Tibial nerve (tissue), 4 donors: ENCODE measurements around the gene PPRC1. TPM values are rescaled to one million over a fixed set of nuclear protein-coding genes. Genes with fewer than 3 reads are reported as not detected.

Experiments
- DNase-seq, 2 donors: peaks; one replicate each; pipeline ENCODE4 v3.0.0-alpha.2; 2019; ENCODE audit warnings: low spot score in 2 of 2
- H3K27ac ChIP-seq, 4 donors: fragments of 200-600 bp; sonication (generic) in 3 of 4; one replicate each; pipeline ENCODE4 v1.5.1; 2017 to 2019; ENCODE audit warnings: mild to moderate bottlenecking in 1 of 4
- H3K27me3 ChIP-seq, 2 donors: fragments of 200-600 bp; sonication (generic) in 1 of 2; one replicate each; pipeline versions ENCODE4 v1.5.1 to v1.6.0; 2017 to 2019
- H3K36me3 ChIP-seq, 3 donors: fragments of 200-600 bp; sonication (generic); one replicate each; pipeline ENCODE4 v1.5.1; 2018 to 2019
- H3K4me1 ChIP-seq, 4 donors: fragments of 200-600 bp; sonication (generic) in 3 of 4; one replicate each; pipeline ENCODE4 v1.5.1; 2017 to 2019
- H3K4me3 ChIP-seq, 4 donors: fragments of 200-600 bp; sonication (generic) in 3 of 4; one replicate each; pipeline ENCODE4 v1.5.1; 2017 to 2019; ENCODE audit warnings: mild to moderate bottlenecking in 1 of 4, moderate library complexity in 1 of 4
- H3K9me3 ChIP-seq, 4 donors: fragments of 200-600 bp; sonication (generic) in 3 of 4; one replicate each; pipeline ENCODE4 v1.5.1; 2017 to 2019
- EP300 ChIP-seq, 2 donors: sonication (generic); formaldehyde crosslinking; IDR thresholded peaks; one replicate each; pipeline ENCODE4 v1.6.1; 2017; ENCODE audit warnings: antibody characterized with exemption in 2 of 2, mild to moderate bottlenecking in 1 of 2
- POLR2A ChIP-seq, 2 donors: fragments of 450-650 bp; IDR thresholded peaks; one replicate each; pipeline ENCODE4 v1.6.1; 2017; ENCODE audit warnings: antibody characterized with exemption in 2 of 2, mild to moderate bottlenecking in 2 of 2, moderate library complexity in 2 of 2
- WGBS, 2 donors: methylation state at CpG; one replicate each; pipeline ENCODE4 v1.1.5; 2018; 5-methylcytosine and 5-hydroxymethylcytosine counted together
- total RNA-seq, 4 donors: library from RNA; depleted of rRNA; stranded (reverse); fragments of >200 nt; gene quantifications; one replicate each; pipeline ENCODE4 v1.1.0, GENCODE V29; 2016
- TF ChIP-seq, protein P1 (sequence below), 5 experiments: fragments of 200-600 bp in 3 of 5; fragments of 450-650 bp in 2 of 5; sonication (generic) in 3 of 5; IDR thresholded peaks; one replicate each; pipeline ENCODE4 v1.5.1; 2016 to 2019; ENCODE audit warnings: antibody characterized with exemption in 5 of 5, mild to moderate bottlenecking in 3 of 5, moderate library complexity in 2 of 5

PPRC1 gene
- total RNA-seq, 4 donors from 2014 or later: 10.1 to 26.4 (median 18.7) TPM

DNA sequence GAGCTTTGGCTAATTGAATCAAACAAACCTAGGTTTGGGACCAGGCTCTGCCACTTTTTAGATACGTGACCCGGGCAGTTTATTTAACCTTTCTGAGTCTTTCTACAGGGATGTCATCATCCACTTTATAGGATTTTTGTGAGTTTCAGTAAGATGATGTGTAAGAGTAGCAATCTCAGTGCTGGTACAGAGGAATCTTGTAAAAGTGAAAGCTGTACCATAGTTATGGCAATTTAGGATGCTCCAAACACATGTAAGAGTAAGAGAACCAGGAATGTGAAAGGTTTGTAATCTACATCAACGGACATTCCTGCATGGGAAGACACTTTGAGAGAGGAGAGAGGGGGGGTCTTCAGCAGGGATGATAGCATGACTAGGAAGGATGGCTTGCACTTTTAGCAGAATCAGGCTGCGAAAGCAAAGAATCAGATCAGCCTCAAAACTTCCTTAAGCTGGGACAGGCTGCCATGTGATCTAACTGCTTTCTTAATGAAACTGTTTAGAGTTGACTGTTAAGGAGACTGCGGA lies 20.3 kb downstream of the PPRC1 start:
- H3K27ac ChIP-seq: peak overlapping the region; percentile 83 to 94 (median 91)
- 25 to 39% methylated on average over 5 of the region's 5 CpGs for WGBS, 2 donors

DNA sequence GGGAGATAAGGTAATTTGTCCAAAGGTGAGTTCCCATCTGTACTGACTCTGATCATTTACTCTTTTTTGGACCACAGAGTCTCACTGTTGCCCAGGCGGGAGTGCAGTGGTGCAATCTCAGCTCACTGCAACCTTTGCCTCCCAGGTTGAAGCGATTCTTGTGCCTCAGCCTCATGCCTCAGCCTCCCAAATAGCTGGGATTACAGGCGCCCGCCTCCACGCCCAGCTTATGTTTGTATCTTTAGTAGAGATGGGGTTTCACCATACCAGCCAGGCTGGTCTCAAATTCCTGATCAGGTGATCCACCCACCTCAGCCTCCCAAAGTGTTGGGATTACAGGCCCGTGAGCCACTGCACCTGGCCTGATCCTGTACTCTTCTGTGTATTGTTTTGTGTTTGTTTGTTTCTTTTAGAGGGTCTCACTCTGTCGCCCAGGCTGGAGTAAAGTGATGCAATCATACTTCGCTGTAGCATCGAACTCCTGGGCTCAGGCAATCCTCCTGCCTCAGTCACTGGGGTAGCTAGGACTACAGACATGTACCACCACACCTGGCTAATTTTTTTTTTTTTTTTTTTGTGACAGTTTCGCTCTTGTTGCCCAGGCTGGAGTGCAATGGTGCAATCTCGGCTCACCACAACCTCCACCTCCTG lies 21.8 kb downstream of the PPRC1 start:
- Histone ChIP-seq H3K27me3 (no peaks in the 10 kb centered on the region), H3K9me3 (no peaks in the 10 kb centered on the region), H3K36me3 (peaks cover 4 to 61% (median 12%) of the 10 kb centered on the region in 3 donors), H3K4me3 (no peak overlapping the region), H3K27ac (no peak overlapping the region), H3K4me1 (peaks cover 0 to 31% (median 13%) of the 10 kb centered on the region in 4 donors)
- 92 to 96% methylated on average over 11 of the region's 11 CpGs for WGBS, 2 donors
- DNase-seq: no peak
- no peak for TF ChIP-seq POLR2A (IDR thresholded peaks at IDR 0.05)
- no peak for TF ChIP-seq EP300 (IDR thresholded peaks at IDR 0.05)
- TF ChIP-seq, protein P1, sequence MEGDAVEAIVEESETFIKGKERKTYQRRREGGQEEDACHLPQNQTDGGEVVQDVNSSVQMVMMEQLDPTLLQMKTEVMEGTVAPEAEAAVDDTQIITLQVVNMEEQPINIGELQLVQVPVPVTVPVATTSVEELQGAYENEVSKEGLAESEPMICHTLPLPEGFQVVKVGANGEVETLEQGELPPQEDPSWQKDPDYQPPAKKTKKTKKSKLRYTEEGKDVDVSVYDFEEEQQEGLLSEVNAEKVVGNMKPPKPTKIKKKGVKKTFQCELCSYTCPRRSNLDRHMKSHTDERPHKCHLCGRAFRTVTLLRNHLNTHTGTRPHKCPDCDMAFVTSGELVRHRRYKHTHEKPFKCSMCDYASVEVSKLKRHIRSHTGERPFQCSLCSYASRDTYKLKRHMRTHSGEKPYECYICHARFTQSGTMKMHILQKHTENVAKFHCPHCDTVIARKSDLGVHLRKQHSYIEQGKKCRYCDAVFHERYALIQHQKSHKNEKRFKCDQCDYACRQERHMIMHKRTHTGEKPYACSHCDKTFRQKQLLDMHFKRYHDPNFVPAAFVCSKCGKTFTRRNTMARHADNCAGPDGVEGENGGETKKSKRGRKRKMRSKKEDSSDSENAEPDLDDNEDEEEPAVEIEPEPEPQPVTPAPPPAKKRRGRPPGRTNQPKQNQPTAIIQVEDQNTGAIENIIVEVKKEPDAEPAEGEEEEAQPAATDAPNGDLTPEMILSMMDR (IDR thresholded peaks at IDR 0.05): no peak

More for the DNA sequence above, 20.3 kb downstream of the PPRC1 start:
- Histone ChIP-seq H3K9me3 (no peaks in the 10 kb centered on the region), H3K36me3 (peaks cover 4 to 61% (median 12%) of the 10 kb centered on the region in 3 donors), H3K27me3 (no peaks in the 10 kb centered on the region), H3K4me1 (peaks cover 0 to 31% (median 13%) of the 10 kb centered on the region in 4 donors), H3K4me3 (peak overlapping the region; percentile 55 to 98 (median 84))
- TF ChIP-seq POLR2A (IDR thresholded peaks at IDR 0.05) (no peak), EP300 (IDR thresholded peaks at IDR 0.05) (no peak)
- TF ChIP-seq, protein P1 (IDR thresholded peaks at IDR 0.05): no peak
- DNase-seq: no peak

DNA sequence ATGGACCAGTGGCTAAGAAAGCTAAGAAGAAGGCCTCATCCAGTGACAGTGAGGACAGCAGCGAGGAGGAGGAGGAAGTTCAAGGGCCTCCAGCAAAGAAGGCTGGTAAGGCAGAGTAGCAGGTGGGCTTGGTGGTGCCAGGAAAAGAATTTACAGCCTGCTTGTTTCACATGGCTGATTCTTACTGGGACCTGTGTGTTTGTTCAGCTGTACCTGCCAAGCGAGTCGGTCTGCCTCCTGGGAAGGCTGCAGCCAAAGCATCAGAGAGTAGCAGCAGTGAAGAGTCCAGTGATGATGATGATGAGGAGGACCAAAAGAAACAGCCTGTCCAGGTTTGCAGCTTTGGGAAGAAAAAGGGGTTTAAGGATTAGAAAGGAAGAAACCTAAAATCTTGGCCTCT lies 24.4 kb downstream of the PPRC1 start:
- TF ChIP-seq POLR2A (IDR thresholded peaks at IDR 0.05) (no peak), EP300 (IDR thresholded peaks at IDR 0.05) (no peak)
- TF ChIP-seq, protein P1 (IDR thresholded peaks at IDR 0.05): no peak
- DNase-seq: no peak
- 82 to 84% methylated on average over 3 of the region's 3 CpGs for WGBS, 2 donors
- Histone ChIP-seq H3K4me1 (peaks cover 0 to 22% (median 13%) of the 10 kb centered on the region in 4 donors), H3K27me3 (no peaks in the 10 kb centered on the region), H3K36me3 (peaks cover 7 to 75% (median 30%) of the 10 kb centered on the region in 3 donors), H3K27ac (no peak overlapping the region), H3K4me3 (no peak overlapping the region), H3K9me3 (no peaks in the 10 kb centered on the region)

DNA sequence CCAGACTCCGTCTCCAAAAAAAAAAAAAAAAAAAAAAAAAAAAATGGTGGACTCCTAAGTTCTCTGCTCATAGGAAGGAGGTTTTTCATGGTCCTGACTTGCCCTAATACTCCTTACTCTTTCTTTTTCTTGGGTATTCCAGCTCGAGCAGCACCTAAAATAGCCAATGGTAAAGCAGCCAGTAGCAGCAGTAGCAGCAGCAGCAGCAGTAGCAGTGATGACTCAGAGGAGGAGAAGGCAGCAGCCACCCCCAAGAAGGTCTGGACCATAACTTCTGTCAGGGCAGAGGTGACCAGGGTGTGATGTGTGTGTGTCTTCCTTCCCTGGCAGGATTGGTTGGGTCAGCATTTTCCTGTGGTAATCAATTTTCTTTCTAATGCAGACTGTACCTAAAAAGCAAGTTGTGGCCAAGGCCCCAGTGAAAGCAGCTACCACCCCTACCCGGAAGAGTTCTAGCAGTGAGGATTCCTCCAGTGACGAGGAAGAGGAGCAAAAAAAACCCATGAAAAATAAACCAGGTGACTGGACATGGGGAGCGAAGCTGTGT lies 26.3 kb downstream of the PPRC1 start:
- DNase-seq: no peak
- no peaks in the 10 kb centered on the region for H3K27me3 ChIP-seq
- H3K36me3 ChIP-seq: peaks cover 7 to 94% (median 30%) of the 10 kb centered on the region in 3 donors
- H3K4me1 ChIP-seq: peaks cover 0 to 6% (median 1%) of the 10 kb centered on the region in 4 donors
- H3K4me3 ChIP-seq: no peak overlapping the region
- TF ChIP-seq EP300 (IDR thresholded peaks at IDR 0.05) (no peak), POLR2A (IDR thresholded peaks at IDR 0.05) (no peak)
- TF ChIP-seq, protein P1 (IDR thresholded peaks at IDR 0.05): no peak
- WGBS, 2 donors: 89 to 93% methylated on average over 5 of the region's 5 CpGs
- no peak overlapping the region for H3K27ac ChIP-seq
- H3K9me3 ChIP-seq: no peaks in the 10 kb centered on the region

DNA sequence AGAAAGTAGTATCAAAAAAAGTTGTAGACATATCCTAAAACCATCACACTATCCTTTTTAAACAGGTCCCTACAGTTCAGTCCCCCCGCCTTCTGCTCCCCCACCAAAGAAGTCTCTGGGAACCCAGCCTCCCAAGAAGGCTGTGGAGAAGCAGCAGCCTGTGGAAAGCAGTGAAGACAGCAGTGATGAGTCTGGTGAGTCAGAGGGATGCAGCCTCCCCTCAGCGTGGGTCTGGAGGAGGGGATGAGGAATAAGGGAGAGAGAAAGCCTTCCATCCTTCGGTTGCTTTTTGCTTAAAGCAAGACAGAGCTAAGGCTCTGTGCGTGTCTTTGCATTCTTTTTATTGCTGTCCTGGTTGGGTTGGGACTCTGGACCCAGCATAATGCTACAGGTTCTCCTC lies 27.0 kb downstream of the PPRC1 start:
- Histone ChIP-seq H3K4me3 (no peak overlapping the region), H3K36me3 (peaks cover 7 to 92% (median 30%) of the 10 kb centered on the region in 3 donors), H3K4me1 (no peaks in the 10 kb centered on the region), H3K27me3 (no peaks in the 10 kb centered on the region), H3K27ac (no peak overlapping the region), H3K9me3 (no peaks in the 10 kb centered on the region)
- TF ChIP-seq EP300 (IDR thresholded peaks at IDR 0.05) (no peak), POLR2A (IDR thresholded peaks at IDR 0.05) (no peak)
- TF ChIP-seq, protein P1 (IDR thresholded peaks at IDR 0.05): no peak
- no peak for DNase-seq
- WGBS, 2 donors: 95 to 98% methylated on average over 4 of the region's 4 CpGs
